ENCODE data around the gene C10orf71.

DNA sequence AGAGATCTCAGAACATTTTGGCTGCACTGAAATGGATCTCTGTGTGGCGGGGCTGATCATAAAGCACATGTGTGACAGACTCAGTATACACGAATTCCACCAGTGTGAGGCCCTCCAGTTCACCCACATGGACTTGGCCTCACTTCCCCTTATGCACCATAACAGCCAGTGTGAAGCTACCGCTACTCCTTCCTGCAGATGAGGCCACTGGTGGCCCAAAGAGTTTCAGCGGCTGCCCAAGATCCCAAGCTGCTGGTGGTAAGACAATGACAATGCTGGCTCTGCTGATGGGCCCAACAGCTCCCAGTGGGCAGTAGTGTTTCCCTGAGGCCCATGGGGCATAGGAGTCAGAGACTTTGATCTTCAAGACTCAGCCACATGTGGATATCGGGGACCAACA is 21.0 kb upstream of the C10orf71 start:
- TF ChIP-seq EZH2 (optimal IDR thresholded peaks at IDR 0.05; ENCODE audit: low read depth, low read length) (no peak), EZH2phosphoT487 (IDR thresholded peaks at IDR 0.05; ENCODE audit: low read length) (no peak)
- TF ChIP-seq, protein P1, sequence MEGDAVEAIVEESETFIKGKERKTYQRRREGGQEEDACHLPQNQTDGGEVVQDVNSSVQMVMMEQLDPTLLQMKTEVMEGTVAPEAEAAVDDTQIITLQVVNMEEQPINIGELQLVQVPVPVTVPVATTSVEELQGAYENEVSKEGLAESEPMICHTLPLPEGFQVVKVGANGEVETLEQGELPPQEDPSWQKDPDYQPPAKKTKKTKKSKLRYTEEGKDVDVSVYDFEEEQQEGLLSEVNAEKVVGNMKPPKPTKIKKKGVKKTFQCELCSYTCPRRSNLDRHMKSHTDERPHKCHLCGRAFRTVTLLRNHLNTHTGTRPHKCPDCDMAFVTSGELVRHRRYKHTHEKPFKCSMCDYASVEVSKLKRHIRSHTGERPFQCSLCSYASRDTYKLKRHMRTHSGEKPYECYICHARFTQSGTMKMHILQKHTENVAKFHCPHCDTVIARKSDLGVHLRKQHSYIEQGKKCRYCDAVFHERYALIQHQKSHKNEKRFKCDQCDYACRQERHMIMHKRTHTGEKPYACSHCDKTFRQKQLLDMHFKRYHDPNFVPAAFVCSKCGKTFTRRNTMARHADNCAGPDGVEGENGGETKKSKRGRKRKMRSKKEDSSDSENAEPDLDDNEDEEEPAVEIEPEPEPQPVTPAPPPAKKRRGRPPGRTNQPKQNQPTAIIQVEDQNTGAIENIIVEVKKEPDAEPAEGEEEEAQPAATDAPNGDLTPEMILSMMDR (IDR thresholded peaks at IDR 0.05; ENCODE audit: low read length): no peak
